A673 (cell line): ENCODE measurements around the gene ZNF503. TPM values are rescaled to one million over a fixed set of nuclear protein-coding genes. Genes with fewer than 3 reads are reported as not detected.

ENCODE experiments used
- BruUV-seq: library from RNA; stranded (reverse); fragments of 400-500 nt; replicated peaks from 2 replicates; lab custom pipeline; 2021; lab: Mats Ljungman, UMichigan
- CTCF ChIA-PET: fragments of 300-600 bp; sonication (Branson Sonifier 250); formaldehyde crosslinking; loops from one replicate; lab custom pipeline; 2022; ENCODE audit warnings: antibody characterized with exemption; lab: Charles Lee
- POLR2A ChIA-PET: fragments of 300-600 bp; sonication (Branson Sonifier 250); formaldehyde crosslinking; loops from one replicate; lab custom pipeline; 2022; ENCODE audit warnings: antibody characterized with exemption; ENCODE audit not compliant: low non-redundant PET; lab: Charles Lee
- DNase-seq: peaks from one replicate; pipeline ENCODE4 v3.0.0-alpha.2; 2015; ENCODE audit warnings: low spot score
- H3K27ac ChIP-seq: fragments of 200-600 bp; sonication (generic); 2 replicates; pipeline ENCODE4 v1.5.1; 2016; ENCODE audit warnings: mixed run types, low read depth, mild to moderate bottlenecking, mixed read lengths, antibody characterized with exemption, low read length; ENCODE audit not compliant: poor library complexity, severe bottlenecking
- H3K27me3 ChIP-seq: fragments of 200-600 bp; sonication (generic); replicated peaks from 2 replicates; pipeline ENCODE4 v1.6.1; 2017; ENCODE audit warnings: mixed run types, low read depth, mild to moderate bottlenecking, mixed read lengths, antibody characterized with exemption, low read length; ENCODE audit not compliant: insufficient read depth, poor library complexity
- H3K36me3 ChIP-seq: fragments of 200-600 bp; sonication (generic); 2 replicates; pipeline ENCODE4 v1.6.1; 2016; ENCODE audit warnings: mixed run types, mild to moderate bottlenecking, mixed read lengths, antibody characterized with exemption, low read length; ENCODE audit not compliant: insufficient read depth, poor library complexity, severe bottlenecking
- H3K4me1 ChIP-seq: fragments of 200-600 bp; sonication (generic); 2 replicates; pipeline ENCODE4 v1.6.1; 2017; ENCODE audit warnings: mixed run types, mild to moderate bottlenecking, mixed read lengths, antibody characterized with exemption, low read length; ENCODE audit not compliant: insufficient read depth, poor library complexity, severe bottlenecking
- H3K4me3 ChIP-seq: fragments of 200-600 bp; sonication (generic); 2 replicates; pipeline ENCODE4 v1.5.1; 2016; ENCODE audit warnings: low read depth, mixed run types, mild to moderate bottlenecking, mixed read lengths, low read length; ENCODE audit not compliant: poor library complexity, severe bottlenecking
- H3K9me3 ChIP-seq: fragments of 200-600 bp; sonication (generic); 2 replicates; pipeline ENCODE4 v1.6.1; 2016; ENCODE audit warnings: mixed run types, low read depth, mild to moderate bottlenecking, mixed read lengths, antibody characterized with exemption, low read length; ENCODE audit not compliant: poor library complexity, severe bottlenecking
- EZH2 ChIP-seq: fragments of 200-600 bp; sonication (generic); IDR thresholded peaks from 2 replicates; pipeline ENCODE4 v1.6.1; 2017; ENCODE audit warnings: borderline replicate concordance, low read depth, mild to moderate bottlenecking, mixed read lengths, antibody characterized with exemption, low read length; ENCODE audit not compliant: poor library complexity, severe bottlenecking
- intact Hi-C: fragments of 100-400 bp; cut with micrococcal nuclease; formaldehyde crosslinking; loops from one replicate; pipeline ENCODE4 v1.10.0; 2022; ENCODE audit not compliant: unreplicated experiment
- total RNA-seq: library from RNA; stranded (reverse); gene quantifications from 2 replicates; pipeline ENCODE4 v1.2.3, GENCODE V29; 2021
- TF ChIP-seq, protein P1 (sequence below): fragments of 300-800, 200-600 bp; sonication (generic); conservative IDR thresholded peaks from 2 replicates; pipeline ENCODE4 v1.5.1; 2017; ENCODE audit warnings: low read depth, mild to moderate bottlenecking, antibody characterized with exemption, low read length, moderate library complexity, mixed read lengths

ZNF503 gene
- total RNA-seq, 1 experiment from 2014 or later = 1.2 TPM

DNA sequence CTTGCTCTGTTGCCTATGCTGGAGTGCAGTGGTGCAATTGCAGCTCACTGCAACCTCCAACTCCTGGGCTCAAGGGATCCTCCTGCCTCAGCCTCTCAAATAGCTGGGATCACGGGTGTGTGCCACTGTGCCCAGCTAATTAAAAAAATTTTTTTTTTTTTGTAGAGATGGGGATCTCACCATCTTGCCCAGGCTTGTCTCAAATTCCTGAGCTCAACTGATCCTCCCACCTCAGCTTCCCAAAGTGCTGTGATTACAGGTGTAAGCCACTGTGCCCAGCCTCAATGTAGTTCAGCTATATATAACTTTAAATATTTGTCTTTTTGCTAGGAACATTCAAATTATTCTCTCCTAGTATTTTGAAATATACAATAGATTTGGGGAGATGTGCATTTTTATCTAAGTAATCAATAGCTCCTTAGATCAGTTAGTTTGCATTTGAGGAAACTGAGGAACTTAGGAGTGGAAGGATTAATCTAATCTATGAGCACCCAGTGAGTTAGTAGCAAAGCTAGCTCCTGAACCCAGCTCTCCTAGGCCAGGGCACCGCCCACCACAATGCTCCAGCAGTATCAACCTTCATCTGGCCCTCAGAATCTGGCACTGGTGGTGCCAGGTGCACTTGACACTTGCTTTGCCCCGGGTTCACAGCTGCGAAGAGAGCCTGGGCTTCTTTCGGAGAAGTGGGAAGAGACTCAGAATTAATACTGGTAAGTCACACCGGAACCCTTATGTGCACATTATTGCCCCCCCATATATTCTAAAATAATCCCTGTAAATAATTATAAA, 23.9 kb upstream of the ZNF503 start:
- Histone ChIP-seq H3K4me3 (no peak overlapping the region), H3K27me3 (peaks cover 31% of the 10 kb centered on the region), H3K36me3 (no peaks in the 10 kb centered on the region), H3K9me3 (no peaks in the 10 kb centered on the region), H3K4me1 (no peaks in the 10 kb centered on the region), H3K27ac (no peak overlapping the region)
- no peak for TF ChIP-seq EZH2
- TF ChIP-seq, protein P1, sequence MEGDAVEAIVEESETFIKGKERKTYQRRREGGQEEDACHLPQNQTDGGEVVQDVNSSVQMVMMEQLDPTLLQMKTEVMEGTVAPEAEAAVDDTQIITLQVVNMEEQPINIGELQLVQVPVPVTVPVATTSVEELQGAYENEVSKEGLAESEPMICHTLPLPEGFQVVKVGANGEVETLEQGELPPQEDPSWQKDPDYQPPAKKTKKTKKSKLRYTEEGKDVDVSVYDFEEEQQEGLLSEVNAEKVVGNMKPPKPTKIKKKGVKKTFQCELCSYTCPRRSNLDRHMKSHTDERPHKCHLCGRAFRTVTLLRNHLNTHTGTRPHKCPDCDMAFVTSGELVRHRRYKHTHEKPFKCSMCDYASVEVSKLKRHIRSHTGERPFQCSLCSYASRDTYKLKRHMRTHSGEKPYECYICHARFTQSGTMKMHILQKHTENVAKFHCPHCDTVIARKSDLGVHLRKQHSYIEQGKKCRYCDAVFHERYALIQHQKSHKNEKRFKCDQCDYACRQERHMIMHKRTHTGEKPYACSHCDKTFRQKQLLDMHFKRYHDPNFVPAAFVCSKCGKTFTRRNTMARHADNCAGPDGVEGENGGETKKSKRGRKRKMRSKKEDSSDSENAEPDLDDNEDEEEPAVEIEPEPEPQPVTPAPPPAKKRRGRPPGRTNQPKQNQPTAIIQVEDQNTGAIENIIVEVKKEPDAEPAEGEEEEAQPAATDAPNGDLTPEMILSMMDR = no peak
- ChIA-PET CTCF (no interaction called here), POLR2A (no interaction called here)
- intact Hi-C loops = no loop called here
- DNase-seq = no peak
- BruUV-seq = no TSS peak

- peaks cover 23% of the 10 kb centered on the region for H3K27me3 ChIP-seq
- H3K4me1 ChIP-seq = no peaks in the 10 kb centered on the region
- H3K9me3 ChIP-seq = no peaks in the 10 kb centered on the region
- no TSS peak for BruUV-seq
- H3K27ac ChIP-seq = no peak overlapping the region
- intact Hi-C loops = no loop called here
- DNase-seq = no peak
- ChIA-PET CTCF (no interaction called here), POLR2A (no interaction called here)
- H3K4me3 ChIP-seq = no peak overlapping the region
- no peaks in the 10 kb centered on the region for H3K36me3 ChIP-seq
- TF ChIP-seq, protein P1 = no peak
- no peak for TF ChIP-seq EZH2
Observed at GRCh38 chr10:75424571-75424970, 23.0 kb upstream of the ZNF503 start.

DNA sequence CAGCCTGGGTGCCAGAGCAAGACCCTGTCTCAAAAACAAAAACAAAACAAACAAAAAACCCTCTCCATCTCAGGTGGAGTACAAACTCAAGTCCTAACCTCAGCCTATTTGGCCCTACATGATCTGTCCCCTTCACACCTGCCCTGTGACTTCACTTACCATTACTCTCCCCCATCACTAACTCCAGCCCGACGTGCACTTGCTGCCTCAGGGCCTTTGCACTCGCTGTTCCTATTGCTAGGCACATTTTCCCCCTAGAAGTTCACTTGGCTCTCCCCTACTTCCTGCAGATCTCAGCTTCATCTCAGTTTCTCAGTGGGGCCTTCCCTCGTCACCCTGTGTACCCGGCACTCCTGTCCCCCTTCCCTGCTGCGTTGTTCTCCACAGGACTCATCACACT, 21.3 kb upstream of the ZNF503 start:
- Histone ChIP-seq H3K27me3 (peaks cover 22% of the 10 kb centered on the region), H3K9me3 (no peaks in the 10 kb centered on the region), H3K27ac (no peak overlapping the region), H3K4me3 (no peak overlapping the region), H3K36me3 (no peaks in the 10 kb centered on the region), H3K4me1 (no peaks in the 10 kb centered on the region)
- ChIA-PET CTCF (no interaction called here), POLR2A (no interaction called here)
- intact Hi-C loops = no loop called here
- BruUV-seq = no TSS peak
- TF ChIP-seq EZH2 = no peak
- TF ChIP-seq, protein P1 = no peak
- DNase-seq = no peak
